GM19043 (cell line): ENCODE results near the gene NRG3.
"Not testable (repeated sequence)": the region's sequence is repeated elsewhere in the genome, so short reads cannot be mapped to it uniquely, and the experiment has no call there.

Experiments
- ATAC-seq: cut with Tn5 transposase; IDR thresholded peaks from one replicate; pipeline ENCODE4 v1.9.1; 2021; ENCODE audit warnings: low read depth; ENCODE audit not compliant: unreplicated experiment

Gene NRG3

GRCh38 chr10:82643601-82644000 lies 768.6 kb downstream of the NRG3 start:
- no peak for ATAC-seq

GRCh38 chr10:82645221-82645620 lies 770.2 kb downstream of the NRG3 start:
- no peak for ATAC-seq

GRCh38 chr10:82653244-82654155 lies 778.5 kb downstream of the NRG3 start:
- ATAC-seq, result no peak

- no peak for ATAC-seq
Observed at GRCh38 chr10:82660205-82660604, 785.2 kb downstream of the NRG3 start.

- ATAC-seq, result no peak
Observed at GRCh38 chr10:82660986-82661385, 786.0 kb downstream of the NRG3 start.

- ATAC-seq, result no peak
Observed at GRCh38 chr10:82661701-82662100, 786.7 kb downstream of the NRG3 start.

GRCh38 chr10:82668221-82668895 lies 793.4 kb downstream of the NRG3 start:
- no peak for ATAC-seq

- no peak for ATAC-seq
Observed at GRCh38 chr10:82674036-82674435, 799.0 kb downstream of the NRG3 start.

- ATAC-seq, result not testable (repeated sequence)
Observed at GRCh38 chr10:82677932-82678331, 802.9 kb downstream of the NRG3 start.

- not testable (repeated sequence) for ATAC-seq
Observed at GRCh38 chr10:82678451-82678850, 803.5 kb downstream of the NRG3 start.

GRCh38 chr10:82680608-82681007 lies 805.6 kb downstream of the NRG3 start:
- ATAC-seq, result no peak

GRCh38 chr10:82683945-82684344 lies 809.0 kb downstream of the NRG3 start:
- no peak for ATAC-seq

GRCh38 chr10:82685087-82685486 lies 810.1 kb downstream of the NRG3 start:
- ATAC-seq, result no peak

- ATAC-seq, result no peak
Observed at GRCh38 chr10:82691211-82691610, 816.2 kb downstream of the NRG3 start.

- no peak for ATAC-seq
Observed at GRCh38 chr10:82692458-82692857, 817.5 kb downstream of the NRG3 start.

GRCh38 chr10:82721831-82722230 lies 846.8 kb downstream of the NRG3 start:
- no peak for ATAC-seq

- no peak for ATAC-seq
Observed at GRCh38 chr10:82722273-82722672, 847.3 kb downstream of the NRG3 start.

- no peak for ATAC-seq
Observed at GRCh38 chr10:82736305-82736704, 861.3 kb downstream of the NRG3 start.

GRCh38 chr10:82737549-82737948 lies 862.6 kb downstream of the NRG3 start:
- ATAC-seq, result no peak

- no peak for ATAC-seq
Observed at GRCh38 chr10:82738592-82738991, 863.6 kb downstream of the NRG3 start.

GRCh38 chr10:82742478-82742877 lies 867.5 kb downstream of the NRG3 start:
- ATAC-seq, result no peak

GRCh38 chr10:82742898-82743297 lies 867.9 kb downstream of the NRG3 start:
- ATAC-seq, result no peak
